GM19397 (cell line): Measurements from ENCODE around the gene IL13RA1.
A peak's percentile ranks its signal among the peaks of the same experiment; 100 is the strongest.
"Not testable (repeated sequence)": the region's sequence is repeated elsewhere in the genome, so short reads cannot be mapped to it uniquely, and the experiment has no call there.

Experiments used
- ATAC-seq: cut with Tn5 transposase; IDR thresholded peaks from one replicate; pipeline ENCODE4 v1.9.1; 2021; ENCODE audit warnings: mild to moderate bottlenecking, moderate library complexity; ENCODE audit not compliant: unreplicated experiment

Gene IL13RA1

DNA sequence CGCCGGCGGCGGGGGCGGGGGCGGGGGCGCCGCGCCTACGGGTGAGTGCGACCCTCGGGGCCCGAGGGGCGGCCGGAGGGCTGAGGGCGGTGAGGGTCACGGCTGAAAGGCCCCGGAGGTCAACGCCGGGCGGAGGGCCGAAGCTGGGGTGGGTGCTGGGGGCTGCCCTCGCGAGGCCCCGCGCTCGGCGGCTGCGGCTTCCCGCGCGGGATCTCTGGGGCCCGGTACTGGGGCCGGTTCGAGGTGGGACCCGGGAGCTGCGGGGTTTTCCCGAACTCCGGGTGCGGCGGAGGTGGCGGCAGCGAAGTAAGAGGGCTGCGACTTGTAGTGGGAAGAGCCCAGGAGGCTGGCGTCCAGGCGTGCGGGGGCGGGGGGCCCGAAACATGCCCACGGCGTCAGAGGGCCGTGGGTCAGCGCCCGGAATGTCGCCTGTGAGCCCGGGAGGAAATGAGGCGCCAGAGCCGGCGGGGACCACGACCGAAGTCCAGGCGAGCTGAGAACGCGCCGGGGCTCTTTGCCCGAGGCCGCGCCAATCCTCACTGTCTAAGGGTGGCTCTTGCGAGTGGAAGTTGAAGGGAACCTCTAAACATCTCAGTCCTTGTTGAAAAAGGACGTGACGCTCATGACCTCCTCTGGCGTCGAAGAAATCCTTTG is 407 bp downstream of the IL13RA1 start:
- peak; percentile 12 for ATAC-seq

DNA sequence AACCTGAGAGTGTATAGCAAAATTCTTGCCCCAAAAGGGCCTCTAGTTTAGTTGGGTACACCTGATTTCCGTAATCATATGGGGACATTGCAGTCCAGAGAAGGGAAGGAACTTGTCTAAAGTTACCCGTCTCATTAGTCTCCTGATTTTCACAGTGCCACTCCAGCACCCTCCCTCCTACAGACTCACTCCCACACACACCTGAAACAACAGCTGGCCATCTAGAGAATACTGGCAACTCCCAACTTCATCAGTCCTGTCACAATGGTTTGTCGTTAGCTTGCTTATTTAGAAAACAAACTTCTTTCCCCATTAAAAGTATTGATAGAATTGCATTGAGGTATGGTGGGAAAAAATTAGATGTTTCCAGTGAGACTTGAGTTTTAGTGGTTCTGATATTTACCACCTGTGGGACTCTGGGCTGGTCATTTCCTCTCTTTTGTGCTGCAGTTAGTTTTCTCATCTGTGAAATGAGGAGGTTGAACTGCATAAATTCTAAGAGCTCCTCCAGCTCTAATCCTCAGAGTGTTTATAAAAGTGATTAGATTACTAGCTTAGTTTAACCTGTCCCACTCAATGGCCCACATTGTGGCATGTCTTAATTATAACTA is 1.7 kb downstream of the IL13RA1 start:
- no peak for ATAC-seq

DNA sequence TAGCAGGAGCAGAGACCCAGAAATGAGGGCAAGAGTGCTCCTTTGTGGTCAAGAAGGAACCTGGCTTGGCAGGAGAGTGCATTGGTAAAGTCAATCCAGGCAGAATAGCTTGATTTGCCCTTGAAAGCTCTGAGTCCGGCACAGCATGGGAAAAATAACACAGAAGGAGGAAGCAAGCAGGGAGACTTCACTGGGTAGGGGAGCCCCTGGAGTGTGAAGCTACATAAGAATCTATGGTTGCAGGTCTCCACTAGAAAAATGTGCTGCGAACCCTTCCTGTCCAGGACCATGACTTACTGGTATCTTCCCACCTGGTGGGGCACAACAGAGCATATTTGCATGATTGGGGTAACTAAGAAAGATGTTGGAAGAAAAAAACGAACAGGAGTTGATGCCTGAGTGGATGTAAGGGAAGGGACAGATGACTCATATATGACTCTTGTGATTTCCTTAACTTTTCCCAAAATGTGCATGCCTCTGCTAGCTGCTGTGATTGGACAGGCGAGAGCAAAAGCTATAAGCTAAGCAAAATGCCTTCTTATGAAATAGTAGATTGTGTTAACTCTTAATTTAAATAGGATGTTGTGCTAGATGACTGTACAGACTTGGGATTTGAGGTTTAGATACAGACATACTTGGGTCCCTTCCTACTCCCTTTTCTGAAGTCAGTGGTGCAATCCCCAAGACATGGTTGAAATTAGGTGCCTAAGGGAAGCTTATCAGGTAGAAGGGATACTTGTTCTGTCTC is 3.3 kb downstream of the IL13RA1 start:
- no peak for ATAC-seq

DNA sequence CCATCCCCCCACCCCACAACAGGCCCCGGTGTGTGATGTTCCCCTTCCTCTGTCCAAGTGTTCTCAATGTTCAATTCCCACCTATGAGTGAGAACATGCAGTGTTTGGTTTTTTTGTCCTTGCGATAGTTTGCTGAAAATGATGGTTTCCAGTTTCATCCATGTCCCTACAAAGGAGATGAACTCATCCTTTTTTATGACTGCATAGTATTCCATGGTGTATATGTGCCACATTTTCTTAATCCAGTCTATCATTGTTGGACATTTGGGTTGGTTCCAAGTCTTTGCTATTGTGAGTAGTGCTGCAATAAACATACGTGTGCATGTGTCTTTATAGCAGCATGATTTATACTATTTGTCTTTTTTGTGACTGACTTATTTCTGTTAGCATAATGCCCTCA is 5.1 kb downstream of the IL13RA1 start:
- ATAC-seq = not testable (repeated sequence)

DNA sequence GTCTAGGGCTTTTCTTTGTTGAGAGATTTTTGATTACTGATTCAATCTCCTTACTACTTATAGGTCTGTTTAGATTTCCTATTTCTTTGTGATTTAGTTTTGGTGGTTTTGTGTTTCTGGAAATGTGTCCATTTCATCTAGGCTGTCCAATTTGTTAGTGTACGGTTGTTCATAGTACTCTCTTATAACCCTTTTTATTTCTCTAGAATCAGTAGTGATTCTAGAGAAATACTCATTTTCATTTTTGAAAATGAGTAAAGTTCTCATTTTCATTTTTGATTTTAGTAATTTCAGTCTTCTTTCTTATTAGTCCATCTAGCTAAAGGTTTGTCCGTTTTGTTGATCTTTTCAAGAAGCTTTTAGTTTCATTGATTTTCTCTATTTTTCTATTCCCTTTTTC is 7.5 kb downstream of the IL13RA1 start:
- ATAC-seq = no peak

DNA sequence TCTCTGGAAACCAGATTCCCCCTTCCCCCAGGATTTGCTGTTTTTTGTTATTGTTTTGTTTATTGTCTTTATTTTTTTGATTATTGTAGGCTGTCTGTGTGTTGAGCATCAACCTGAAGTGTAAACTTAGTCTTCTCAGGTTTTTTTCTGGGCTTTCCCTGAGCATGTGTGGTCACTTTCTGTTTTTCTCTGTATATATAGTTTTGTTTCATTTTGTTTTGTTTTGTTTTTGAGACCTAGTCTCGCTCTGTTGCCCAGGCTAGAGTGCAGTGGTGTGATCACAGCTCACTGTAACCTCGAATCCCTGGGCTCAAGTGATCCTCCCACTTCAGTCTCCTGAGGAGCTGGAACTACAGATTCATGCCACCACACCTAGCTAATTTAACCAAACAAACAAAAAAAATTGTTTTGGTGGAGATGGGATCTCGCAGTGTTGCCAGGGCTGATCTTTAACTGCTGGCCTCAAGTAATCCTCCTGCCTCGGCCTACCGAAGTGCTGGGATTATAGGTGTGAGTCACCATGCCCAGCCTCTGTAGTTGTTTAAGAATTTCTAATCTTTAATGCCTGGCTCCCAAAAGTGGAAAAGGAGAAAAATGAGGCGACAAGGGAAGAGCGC is 9.1 kb downstream of the IL13RA1 start:
- no peak for ATAC-seq

DNA sequence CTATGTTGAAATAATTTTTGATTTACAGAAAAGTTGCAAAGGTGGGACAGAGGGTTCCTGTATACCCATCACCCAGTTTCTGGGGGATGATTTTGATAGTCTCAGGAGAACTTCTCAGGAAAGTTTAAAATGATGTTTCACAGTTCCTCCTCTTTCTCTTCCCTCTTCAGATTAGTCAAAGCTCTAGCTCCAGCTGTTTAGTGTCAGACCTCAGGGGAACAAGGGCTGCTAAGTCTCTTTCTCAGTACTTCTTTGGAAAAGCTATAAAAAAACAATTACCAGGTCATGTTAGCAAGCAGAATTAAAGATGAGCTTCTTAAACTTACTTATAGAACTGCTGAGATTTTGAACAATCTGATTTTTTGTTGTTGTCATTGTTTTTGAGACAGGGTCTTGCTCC is 12.2 kb downstream of the IL13RA1 start:
- no peak for ATAC-seq

DNA sequence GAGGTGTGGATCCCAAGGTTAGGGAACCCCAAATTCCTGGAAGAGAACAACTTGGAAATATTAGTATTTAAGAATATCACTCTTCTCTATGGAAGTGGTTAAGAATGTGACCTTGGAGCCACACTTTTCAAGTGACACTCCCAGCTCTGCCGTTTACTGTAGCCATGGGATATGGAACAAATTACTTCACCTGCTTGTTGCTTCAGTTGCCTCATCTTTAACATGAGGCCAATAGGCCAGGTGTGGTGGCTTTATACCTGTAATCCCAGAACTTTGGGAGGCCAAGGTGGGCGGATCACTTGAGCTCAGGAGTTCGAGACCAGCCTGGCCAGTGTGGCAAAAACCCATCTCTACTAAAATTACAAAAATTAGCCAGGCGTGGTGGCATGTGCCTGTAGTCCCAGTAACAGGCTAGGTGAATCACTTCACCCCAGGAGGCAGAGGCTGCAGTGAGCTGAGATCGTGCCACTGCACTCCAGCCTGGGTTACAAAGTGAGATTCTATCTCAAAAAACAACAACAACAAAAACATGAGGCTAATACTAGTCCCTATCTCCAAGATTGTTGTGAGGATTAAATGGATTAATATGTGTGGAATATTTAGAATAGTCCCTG is 13.0 kb downstream of the IL13RA1 start:
- ATAC-seq = no peak

DNA sequence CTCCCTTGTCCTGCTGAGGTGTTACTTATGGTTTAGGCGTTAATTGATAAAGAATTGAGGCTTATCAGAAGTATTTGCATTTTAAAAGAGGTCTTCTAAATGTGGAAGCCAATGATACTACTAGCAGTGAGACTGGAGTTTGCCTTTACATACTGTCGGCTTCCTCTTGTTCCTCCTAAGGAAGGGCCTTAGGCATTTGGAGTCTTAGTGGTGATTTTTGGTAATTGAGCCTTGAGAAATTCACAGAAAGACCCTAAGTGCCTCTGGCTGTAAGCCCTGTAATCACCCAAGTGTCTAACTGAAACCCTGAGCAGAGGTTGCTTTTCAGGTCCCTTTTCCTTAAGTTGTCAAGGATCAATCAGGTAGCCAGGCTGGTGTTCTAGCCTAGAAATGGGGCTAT is 14.8 kb downstream of the IL13RA1 start:
- no peak for ATAC-seq

DNA sequence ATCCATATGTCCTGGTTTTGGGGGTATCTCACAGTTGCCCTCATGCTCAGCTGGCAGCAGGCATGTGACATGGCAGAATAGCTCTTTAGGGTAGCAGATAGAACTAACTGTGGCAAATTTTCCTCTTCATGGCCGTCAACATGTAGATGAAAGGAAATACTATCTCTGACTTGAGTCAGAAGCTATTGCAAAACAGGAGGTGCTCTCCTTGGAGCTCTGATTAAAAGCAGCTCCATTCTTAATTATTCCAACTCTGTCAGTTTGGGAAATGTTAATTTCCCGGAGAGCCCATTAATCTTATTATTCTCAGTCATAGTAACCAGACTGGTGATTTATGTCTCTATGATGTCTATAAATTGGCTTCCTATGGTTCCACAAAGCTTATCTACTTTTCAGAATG is 18.2 kb downstream of the IL13RA1 start:
- no peak for ATAC-seq

DNA sequence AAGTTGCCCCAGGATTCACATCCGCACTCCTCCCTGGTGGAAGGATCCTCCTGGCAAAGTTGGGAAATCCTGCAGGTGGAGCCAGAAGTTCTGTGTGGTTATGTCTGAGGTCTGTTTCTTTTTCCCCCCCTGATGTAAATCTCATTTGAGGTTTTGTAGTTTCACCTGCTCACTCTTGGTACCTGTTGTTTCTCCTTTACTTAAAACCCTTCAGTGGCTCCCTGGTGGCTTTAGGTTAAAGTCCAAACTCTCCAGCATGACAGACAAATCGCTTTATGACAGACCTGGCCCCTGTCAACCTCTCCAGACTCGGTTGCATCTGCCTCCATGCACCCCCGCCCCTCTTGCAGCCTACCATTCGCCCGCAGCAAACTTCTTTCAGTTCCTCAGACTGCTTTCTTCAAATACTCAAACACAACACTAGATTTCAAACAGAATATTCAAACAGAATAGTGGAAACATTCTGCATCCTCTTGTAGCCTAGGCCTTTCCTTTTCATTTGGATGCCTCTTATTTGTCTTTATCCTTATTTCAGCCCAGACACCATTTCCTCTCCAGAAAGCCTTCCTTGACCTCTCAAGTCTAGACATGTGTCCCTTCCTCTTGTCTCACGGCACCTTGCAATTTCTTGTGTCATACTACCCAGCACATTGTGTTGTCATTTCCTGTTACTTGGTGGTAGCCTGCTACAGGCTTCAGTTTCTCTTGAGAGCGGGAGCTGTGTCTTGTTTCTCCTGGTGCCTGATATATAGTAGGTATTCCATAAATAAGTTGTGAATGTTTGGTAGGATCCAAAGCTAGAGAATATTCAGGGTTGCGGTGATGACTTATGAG is 24.8 kb downstream of the IL13RA1 start:
- ATAC-seq = peak; percentile 96

DNA sequence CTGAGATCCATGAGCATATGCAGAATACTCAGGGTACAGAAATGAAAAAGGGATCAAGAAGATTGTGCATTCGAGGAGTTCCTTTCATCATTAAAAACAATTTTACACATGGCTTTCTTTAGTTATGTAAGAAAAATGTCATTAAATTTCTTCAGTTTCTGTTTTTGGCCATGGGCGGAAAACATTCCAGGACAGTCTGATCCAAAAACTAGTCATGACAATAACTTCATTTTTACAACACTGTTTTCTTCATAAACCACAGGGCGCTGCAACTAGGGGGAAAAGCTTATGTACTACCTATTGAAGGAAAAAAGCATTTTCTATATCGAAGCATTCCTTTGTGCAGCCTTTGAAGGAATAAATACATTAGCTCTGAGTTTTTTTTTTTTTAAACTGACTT is 28.2 kb downstream of the IL13RA1 start:
- ATAC-seq = no peak

DNA sequence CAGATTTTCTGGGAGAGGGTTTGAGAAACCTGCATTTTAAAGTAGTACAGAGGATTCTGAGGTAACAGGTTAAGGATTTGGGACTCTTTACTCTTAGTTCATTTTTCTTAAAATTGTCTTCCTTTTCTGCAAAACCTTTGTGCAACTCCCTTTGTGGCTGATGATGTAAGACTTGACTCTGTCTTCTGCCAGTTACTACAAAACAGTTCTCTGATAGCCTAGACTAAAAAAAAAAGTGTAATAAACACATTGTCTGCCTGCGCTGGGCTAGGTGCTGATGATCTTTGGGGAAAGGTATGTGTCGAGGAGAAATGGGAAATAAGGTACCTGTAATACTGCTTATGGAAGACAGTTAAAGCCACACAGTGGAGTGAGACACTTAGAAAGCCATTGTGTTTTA is 28.7 kb downstream of the IL13RA1 start:
- no peak for ATAC-seq

DNA sequence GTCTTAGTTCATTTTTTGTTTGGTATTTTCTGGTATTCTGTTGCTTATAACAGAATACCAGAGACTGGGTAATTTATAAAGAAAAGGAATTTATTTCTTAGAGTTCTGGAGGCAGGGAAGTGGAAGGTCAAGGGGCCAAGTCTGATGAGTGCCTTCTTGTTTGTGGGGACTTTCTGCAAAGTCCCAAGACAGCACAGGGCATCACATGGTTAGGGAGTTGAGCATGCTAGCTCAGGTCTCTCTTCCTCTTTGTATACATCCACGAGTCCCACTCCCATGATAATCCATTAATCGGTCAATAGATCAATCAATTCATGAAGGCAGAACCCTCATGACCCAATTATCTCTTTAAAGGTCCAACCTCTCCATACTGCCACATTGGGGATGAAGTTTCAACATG is 31.1 kb downstream of the IL13RA1 start:
- ATAC-seq = no peak

DNA sequence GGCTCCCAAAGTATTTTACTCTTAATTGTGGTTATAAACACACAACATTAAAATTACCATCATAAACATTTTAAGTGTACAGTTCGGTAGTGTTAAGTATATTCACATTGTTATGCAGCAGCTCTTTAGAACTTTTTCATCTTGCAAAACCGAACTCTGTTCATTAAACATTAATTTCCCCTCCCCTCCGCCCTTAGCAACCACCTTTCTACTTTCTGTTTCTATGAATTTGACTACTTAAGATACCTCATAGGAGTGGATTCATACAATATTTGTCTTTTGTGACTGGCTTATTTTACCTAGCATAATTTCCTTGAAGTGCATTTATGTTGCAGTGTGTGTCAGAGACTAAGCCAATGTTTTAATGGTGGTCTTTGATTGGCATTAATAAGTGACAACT is 32.6 kb downstream of the IL13RA1 start:
- no peak for ATAC-seq

DNA sequence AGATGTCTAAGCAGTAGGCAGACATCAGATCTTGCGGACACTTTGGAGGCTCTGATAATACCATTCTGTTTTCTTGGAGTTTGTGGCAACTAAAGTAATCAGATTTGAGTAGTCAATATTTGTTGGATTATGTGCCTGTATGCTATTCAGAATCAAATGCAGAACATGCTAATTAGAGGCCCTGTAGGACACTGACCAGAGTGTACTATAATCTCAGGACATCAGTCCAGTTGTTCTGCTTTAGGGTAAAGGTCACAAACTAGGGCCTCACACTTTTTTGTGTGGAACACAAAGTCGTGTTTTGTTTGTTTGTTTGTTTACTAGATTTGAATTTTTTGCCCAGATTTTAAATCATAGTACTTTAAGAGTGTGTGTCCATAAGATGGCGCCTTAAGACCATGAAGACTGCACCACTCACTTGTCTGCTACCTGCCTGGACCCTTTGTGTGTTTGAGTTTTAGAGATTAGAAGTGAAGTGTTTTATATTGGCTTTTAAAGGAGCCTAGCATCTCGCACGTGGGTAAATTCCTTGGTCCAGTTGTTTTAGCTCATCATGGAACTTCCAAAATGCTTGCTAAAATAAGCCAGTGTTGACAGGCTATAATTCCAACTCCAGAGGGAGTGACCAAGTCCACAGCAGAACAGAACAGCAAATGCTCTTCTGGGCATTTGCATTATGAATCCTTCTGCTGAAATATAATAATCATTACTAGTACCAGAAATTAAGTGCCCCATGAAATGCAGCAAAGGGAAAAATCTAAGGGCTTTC is 34.7 kb downstream of the IL13RA1 start:
- ATAC-seq = no peak

DNA sequence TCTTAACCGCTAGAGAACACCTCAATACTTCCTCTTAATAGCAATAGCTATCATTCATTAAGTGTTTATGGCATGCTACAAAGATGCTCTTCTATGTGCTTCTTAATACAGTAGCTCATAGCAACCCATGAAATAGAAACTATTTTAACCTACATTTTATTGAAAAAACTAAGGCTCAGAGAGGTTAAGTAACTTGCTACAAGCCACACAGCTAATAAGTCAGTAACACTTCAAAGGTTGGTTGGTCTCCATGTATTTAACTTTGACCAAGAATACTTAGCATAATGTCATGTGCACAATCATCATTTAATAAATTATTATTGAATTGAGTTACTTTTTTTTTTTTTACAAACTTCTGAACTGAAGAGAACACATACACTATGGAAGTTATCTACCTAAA is 36.1 kb downstream of the IL13RA1 start:
- no peak for ATAC-seq

DNA sequence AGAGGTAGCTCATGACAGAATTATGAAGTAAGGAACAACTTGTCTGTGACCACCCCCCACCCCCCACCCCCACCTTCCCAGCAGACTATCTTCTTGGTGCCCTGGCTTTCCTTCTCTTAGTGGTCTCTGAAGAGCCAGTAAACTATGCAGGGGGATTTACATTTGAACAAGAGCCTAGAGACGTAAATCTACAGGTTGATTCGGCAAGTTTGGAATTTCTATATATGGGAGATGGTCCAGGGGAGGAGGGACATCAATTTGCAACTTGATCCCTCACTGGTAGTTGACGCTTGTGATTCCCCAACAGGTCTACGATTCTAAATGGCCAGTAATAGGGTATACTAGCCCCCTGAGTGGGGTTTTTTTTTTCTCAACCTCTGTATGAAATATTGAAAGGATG is 36.7 kb downstream of the IL13RA1 start:
- ATAC-seq = no peak

DNA sequence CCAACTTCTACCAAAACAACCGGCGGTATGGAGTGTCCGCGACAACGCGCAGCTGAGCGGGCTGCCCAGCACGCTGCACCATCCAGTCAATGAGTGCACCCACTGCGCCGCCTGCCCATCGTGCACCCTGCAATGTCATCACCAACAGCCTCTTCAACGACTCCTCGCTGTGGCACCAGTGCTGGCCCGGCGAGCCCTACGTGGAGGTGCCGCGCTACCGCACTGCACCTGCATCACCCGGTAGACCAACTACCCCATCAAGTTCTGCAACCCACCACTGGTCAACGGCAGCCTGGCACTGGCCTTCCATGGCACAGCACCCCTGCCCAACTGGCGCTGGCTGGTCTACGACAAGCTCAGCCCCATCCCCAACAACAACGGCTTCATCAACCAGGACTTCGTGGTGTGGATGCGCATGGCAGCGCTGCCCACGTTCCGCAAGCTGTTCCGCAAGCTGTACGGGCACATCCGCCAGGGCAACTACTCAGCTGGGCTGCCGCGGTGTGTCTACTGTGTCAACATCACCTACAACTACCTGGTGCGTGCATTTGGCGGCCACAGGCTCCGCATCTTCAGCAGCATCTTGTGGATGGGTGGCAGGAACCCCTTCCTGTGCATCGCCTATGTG is 42.8 kb downstream of the IL13RA1 start:
- ATAC-seq = no peak
